Activated B cell treated with CpG ODN at 0.5 μM for 24 hours (primary cell): Measurements from ENCODE around the gene ANKS4B. TPM values are rescaled to one million over a fixed set of nuclear protein-coding genes. Genes with fewer than 3 reads are reported as not detected.

Experiments used
- ATAC-seq: fragments of 200-7000 bp; cut with Tn5 transposase; one replicate; pipeline ENCODE4 v1.10.0; 2021; ENCODE audit warnings: low read depth, mild to moderate bottlenecking, moderate library complexity
- CTCF ChIA-PET: fragments of 350-600 bp; sonication (Branson Sonifier 250); formaldehyde crosslinking; loops from one replicate; lab custom pipeline; 2021; ENCODE audit warnings: antibody characterized with exemption; lab: Charles Lee
- POLR2A ChIA-PET: fragments of 350-600 bp; sonication (Branson Sonifier 250); formaldehyde crosslinking; loops from one replicate; lab custom pipeline; 2021; ENCODE audit warnings: antibody characterized with exemption; lab: Charles Lee
- DNase-seq: peaks from one replicate; pipeline ENCODE4 v3.0.0; 2022
- H3K27ac Mint-ChIP-seq: one replicate; pipeline ENCODE4 v1.8.0; 2020; ENCODE audit warnings: mixed read lengths
- H3K27me3 Mint-ChIP-seq: one replicate; pipeline ENCODE4 v1.8.0; 2021; ENCODE audit warnings: mixed read lengths
- H3K36me3 Mint-ChIP-seq: one replicate; pipeline ENCODE4 v1.8.0; 2021; ENCODE audit warnings: low read depth, mixed read lengths
- H3K4me1 Mint-ChIP-seq: one replicate; pipeline ENCODE4 v1.8.0; 2021; ENCODE audit warnings: mixed read lengths
- H3K4me3 Mint-ChIP-seq: one replicate; pipeline ENCODE4 v1.8.0; 2020; ENCODE audit warnings: mild to moderate bottlenecking, mixed read lengths
- H3K9me3 Mint-ChIP-seq: one replicate; pipeline ENCODE4 v1.8.0; 2020; ENCODE audit warnings: mixed read lengths
- CTCF ChIP-seq: fragments of 200-600 bp; IDR thresholded peaks from one replicate; pipeline ENCODE4 v1.8.0; 2022; ENCODE audit warnings: antibody characterized with exemption, mild to moderate bottlenecking
- intact Hi-C: fragments of 100-400 bp; cut with micrococcal nuclease; formaldehyde crosslinking; loops from one replicate; pipeline ENCODE4 v1.15.1; 2024
- total RNA-seq: library from RNA; stranded (reverse); gene quantifications from 2 replicates; pipeline ENCODE4 v1.2.3, GENCODE V29; 2022

ANKS4B gene
- total RNA-seq, 1 donor from 2014 or later = not detected

DNA sequence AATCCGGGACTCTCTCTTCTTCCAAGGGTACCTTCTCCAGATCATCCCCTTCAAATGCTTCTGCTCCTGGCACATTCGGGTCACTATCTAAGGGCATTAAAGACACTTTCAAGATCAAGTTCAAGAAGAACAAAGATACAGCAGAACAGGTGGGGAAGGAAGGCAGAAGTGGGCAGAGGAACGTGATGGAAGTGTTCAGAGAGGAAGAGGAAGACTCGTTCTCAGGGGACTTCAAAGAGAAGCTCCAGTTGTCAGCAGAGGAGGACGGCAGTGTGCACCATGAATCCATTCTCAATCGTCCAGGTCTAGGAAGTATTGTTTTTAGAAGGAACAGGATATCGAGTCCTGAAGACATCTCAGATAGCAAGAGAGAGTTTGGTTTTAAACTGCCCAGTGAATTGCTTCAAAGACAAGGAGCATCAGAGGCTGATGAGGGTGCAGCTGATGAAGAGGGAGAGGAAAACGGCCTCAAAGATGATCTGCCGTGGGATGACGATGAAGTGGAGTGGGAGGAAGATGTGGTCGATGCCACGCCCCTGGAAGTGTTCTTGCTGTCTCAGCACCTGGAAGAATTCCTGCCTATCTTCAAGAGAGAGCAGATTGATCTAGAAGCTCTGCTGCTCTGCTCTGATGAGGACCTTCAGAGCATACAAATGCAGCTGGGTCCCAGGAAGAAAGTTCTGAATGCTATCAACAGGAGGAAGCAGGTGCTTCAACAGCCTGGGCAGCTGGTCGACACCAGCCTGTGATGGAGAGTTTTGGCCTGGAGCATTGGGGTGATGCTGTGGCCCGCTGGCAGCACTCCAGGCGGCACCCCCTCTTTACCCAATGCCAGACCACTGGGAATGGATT is 16.8 kb downstream of the ANKS4B start:
- Mint-ChIP-seq H3K9me3 (no peaks in the 10 kb centered on the region), H3K4me3 (no peak overlapping the region), H3K36me3 (no peaks in the 10 kb centered on the region), H3K27me3 (peaks cover 16% of the 10 kb centered on the region), H3K27ac (no peak overlapping the region), H3K4me1 (peaks cover 14% of the 10 kb centered on the region)
- intact Hi-C loops = no loop called here
- TF ChIP-seq CTCF = no peak
- DNase-seq = no peak
- ChIA-PET CTCF (no interaction called here), POLR2A (no interaction called here)
- no peak for ATAC-seq

DNA sequence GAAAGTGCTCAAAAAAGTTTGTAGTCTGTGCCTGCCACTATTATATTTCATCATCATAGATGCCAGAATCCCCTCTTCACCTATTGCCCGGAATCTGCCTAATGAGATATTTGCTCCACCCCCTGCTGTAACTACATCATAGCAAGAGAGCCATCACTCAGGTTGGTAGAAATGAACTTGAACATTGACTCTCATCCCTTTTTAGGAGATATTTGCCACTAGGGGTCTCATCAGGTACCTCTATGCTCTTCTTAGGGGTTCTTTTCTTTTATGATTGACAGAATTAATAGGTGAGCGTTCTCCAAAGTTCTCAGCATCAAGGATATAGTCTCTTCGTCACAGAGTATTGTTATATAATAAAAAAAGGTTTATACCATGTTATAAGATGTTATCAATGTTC is 20.0 kb downstream of the ANKS4B start:
- intact Hi-C loops = no loop called here
- TF ChIP-seq CTCF = no peak
- no peak overlapping the region for H3K4me3 Mint-ChIP-seq
- CTCF ChIA-PET = no interaction called here
- H3K9me3 Mint-ChIP-seq = no peaks in the 10 kb centered on the region
- peaks cover 14% of the 10 kb centered on the region for H3K4me1 Mint-ChIP-seq
- no peaks in the 10 kb centered on the region for H3K36me3 Mint-ChIP-seq
- peaks cover 21% of the 10 kb centered on the region for H3K27me3 Mint-ChIP-seq
- H3K27ac Mint-ChIP-seq = no peak overlapping the region
- POLR2A ChIA-PET = no interaction called here
- DNase-seq = no peak
- no peak for ATAC-seq

GRCh38 chr16:21256636-21257035 is 23.1 kb downstream of the ANKS4B start:
- Mint-ChIP-seq H3K4me1 (no peaks in the 10 kb centered on the region), H3K9me3 (no peaks in the 10 kb centered on the region), H3K27me3 (peaks cover 21% of the 10 kb centered on the region), H3K27ac (no peak overlapping the region), H3K36me3 (no peaks in the 10 kb centered on the region), H3K4me3 (no peak overlapping the region)
- DNase-seq = no peak
- intact Hi-C loops = no loop called here
- ChIA-PET CTCF (no interaction called here), POLR2A (no interaction called here)
- no peak for TF ChIP-seq CTCF
- no peak for ATAC-seq

- Mint-ChIP-seq H3K36me3 (no peaks in the 10 kb centered on the region), H3K9me3 (no peaks in the 10 kb centered on the region), H3K4me3 (no peak overlapping the region), H3K4me1 (no peaks in the 10 kb centered on the region), H3K27ac (no peak overlapping the region), H3K27me3 (peaks cover 21% of the 10 kb centered on the region)
- CTCF ChIA-PET = interaction anchor here (1.2 kb wide), 1 partner anchor 15 kb away, joined by 3 read pairs; no protein-coding TSS in a partner anchor
- ATAC-seq (no peak), DNase-seq (no peak)
- intact Hi-C loops = no loop called here
- POLR2A ChIA-PET = no interaction called here
- TF ChIP-seq CTCF = no peak
Observed at GRCh38 chr16:21257284-21257683, 23.8 kb downstream of the ANKS4B start.

- no peak for TF ChIP-seq CTCF
- no peaks in the 10 kb centered on the region for H3K36me3 Mint-ChIP-seq
- H3K27ac Mint-ChIP-seq = no peak overlapping the region
- POLR2A ChIA-PET = no interaction called here
- intact Hi-C loops = loop anchor here (5.0 kb wide), 1 partner anchor 39 kb away; no protein-coding TSS in a partner anchor
- CTCF ChIA-PET = interaction anchor here (0.8 kb wide), 1 partner anchor 16 kb away, joined by 3 read pairs; no protein-coding TSS in a partner anchor
- peaks cover 18% of the 10 kb centered on the region for H3K27me3 Mint-ChIP-seq
- H3K4me1 Mint-ChIP-seq = peaks cover 32% of the 10 kb centered on the region
- H3K4me3 Mint-ChIP-seq = no peak overlapping the region
- DNase-seq (no peak), ATAC-seq (no peak)
- H3K9me3 Mint-ChIP-seq = no peaks in the 10 kb centered on the region
Observed at GRCh38 chr16:21260870-21261791, 27.6 kb downstream of the ANKS4B start.
